ENCODE measurements around the gene TRIM71.
"Not testable (repeated sequence)": the region's sequence is repeated elsewhere in the genome, so short reads cannot be mapped to it uniquely, and the experiment has no call there.

TRIM71 gene

GRCh38 chr3:32844322-32844654 lies 26.5 kb downstream of the TRIM71 start:
- DNase-seq = no peak

GRCh38 chr3:32844914-32845313 lies 27.1 kb downstream of the TRIM71 start:
- no peak for DNase-seq

- not testable (repeated sequence) for DNase-seq
Measured at GRCh38 chr3:32845546-32845945, 27.7 kb downstream of the TRIM71 start.

- DNase-seq = not testable (repeated sequence)
Measured at GRCh38 chr3:32847045-32847444, 29.2 kb downstream of the TRIM71 start.

GRCh38 chr3:32847528-32847927 lies 29.7 kb downstream of the TRIM71 start:
- no peak for DNase-seq

- no peak for DNase-seq
Measured at GRCh38 chr3:32848215-32848614, 30.4 kb downstream of the TRIM71 start.

GRCh38 chr3:32849046-32849445 lies 31.2 kb downstream of the TRIM71 start:
- DNase-seq = no peak

- DNase-seq = no peak
Measured at GRCh38 chr3:32850226-32850625, 32.4 kb downstream of the TRIM71 start.

GRCh38 chr3:32850636-32851035 lies 32.8 kb downstream of the TRIM71 start:
- DNase-seq = no peak

- DNase-seq = no peak
Measured at GRCh38 chr3:32852146-32852545, 34.3 kb downstream of the TRIM71 start.

- DNase-seq = no peak
Measured at GRCh38 chr3:32855350-32855953, 37.7 kb downstream of the TRIM71 start.

GRCh38 chr3:32856355-32856889 lies 38.6 kb downstream of the TRIM71 start:
- DNase-seq = no peak

GRCh38 chr3:32856901-32857507 lies 39.2 kb downstream of the TRIM71 start:
- no peak for DNase-seq

GRCh38 chr3:32857921-32858320 lies 40.1 kb downstream of the TRIM71 start:
- no peak for DNase-seq

GRCh38 chr3:32859604-32860237 lies 41.9 kb downstream of the TRIM71 start:
- DNase-seq = no peak

- no peak for DNase-seq
Measured at GRCh38 chr3:32860499-32860898, 42.7 kb downstream of the TRIM71 start.

- no peak for DNase-seq
Measured at GRCh38 chr3:32861681-32862080, 43.9 kb downstream of the TRIM71 start.

- DNase-seq = no peak
Measured at GRCh38 chr3:32862247-32862935, 44.6 kb downstream of the TRIM71 start.

- no peak for DNase-seq
Measured at GRCh38 chr3:32862936-32863487, 45.2 kb downstream of the TRIM71 start.

GRCh38 chr3:32865383-32865782 lies 47.6 kb downstream of the TRIM71 start:
- DNase-seq = no peak

GRCh38 chr3:32866533-32866932 lies 48.7 kb downstream of the TRIM71 start:
- DNase-seq = no peak

GRCh38 chr3:32867954-32868353 lies 50.2 kb downstream of the TRIM71 start:
- no peak for DNase-seq

- DNase-seq = no peak
Measured at GRCh38 chr3:32868719-32869512, 51.1 kb downstream of the TRIM71 start.

All from NCI-H2107 (cell line).